NT2/D1 (cell line): ENCODE measurements around the gene EFCAB8.

ENCODE experiments used
- DNase-seq: peaks from one replicate; pipeline ENCODE4 v3.0.0-alpha.2; 2011; ENCODE audit warnings: low read depth, low spot score
- H3K27me3 ChIP-seq: 2 replicates; pipeline ENCODE4 v1.6.0; 2011; ENCODE audit warnings: mild to moderate bottlenecking; ENCODE audit not compliant: insufficient read length, insufficient read depth
- H3K36me3 ChIP-seq: 2 replicates; pipeline ENCODE4 v1.6.1; 2011; ENCODE audit warnings: mild to moderate bottlenecking, low read length, mixed read lengths; ENCODE audit not compliant: insufficient read depth, insufficient read length
- H3K4me1 ChIP-seq: 2 replicates; pipeline ENCODE4 v1.5.1; 2011; ENCODE audit not compliant: insufficient read depth, insufficient read length
- H3K4me3 ChIP-seq: 2 replicates; pipeline ENCODE4 v1.5.1; 2011; ENCODE audit warnings: low read depth; ENCODE audit not compliant: insufficient read length
- H3K9ac ChIP-seq: 2 replicates; pipeline ENCODE4 v1.6.0; 2011; ENCODE audit warnings: low read depth; ENCODE audit not compliant: insufficient read length
- H3K9me3 ChIP-seq: 2 replicates; pipeline ENCODE4 v1.5.1; 2011; ENCODE audit warnings: mild to moderate bottlenecking, low read length; ENCODE audit not compliant: insufficient read depth
- SUZ12 ChIP-seq: IDR thresholded peaks from 2 replicates; pipeline ENCODE4 v1.6.1; 2011; ENCODE audit not compliant: insufficient read length, insufficient read depth; ENCODE audit errors: extremely low read depth
- YY1 ChIP-seq: IDR thresholded peaks from 2 replicates; pipeline ENCODE4 v1.6.1; 2011; ENCODE audit not compliant: insufficient read length, insufficient read depth
- ZNF274 ChIP-seq: IDR thresholded peaks from 2 replicates; pipeline ENCODE4 v1.6.1; 2011; ENCODE audit warnings: mild to moderate bottlenecking, low read depth, low read length

EFCAB8 gene

DNA sequence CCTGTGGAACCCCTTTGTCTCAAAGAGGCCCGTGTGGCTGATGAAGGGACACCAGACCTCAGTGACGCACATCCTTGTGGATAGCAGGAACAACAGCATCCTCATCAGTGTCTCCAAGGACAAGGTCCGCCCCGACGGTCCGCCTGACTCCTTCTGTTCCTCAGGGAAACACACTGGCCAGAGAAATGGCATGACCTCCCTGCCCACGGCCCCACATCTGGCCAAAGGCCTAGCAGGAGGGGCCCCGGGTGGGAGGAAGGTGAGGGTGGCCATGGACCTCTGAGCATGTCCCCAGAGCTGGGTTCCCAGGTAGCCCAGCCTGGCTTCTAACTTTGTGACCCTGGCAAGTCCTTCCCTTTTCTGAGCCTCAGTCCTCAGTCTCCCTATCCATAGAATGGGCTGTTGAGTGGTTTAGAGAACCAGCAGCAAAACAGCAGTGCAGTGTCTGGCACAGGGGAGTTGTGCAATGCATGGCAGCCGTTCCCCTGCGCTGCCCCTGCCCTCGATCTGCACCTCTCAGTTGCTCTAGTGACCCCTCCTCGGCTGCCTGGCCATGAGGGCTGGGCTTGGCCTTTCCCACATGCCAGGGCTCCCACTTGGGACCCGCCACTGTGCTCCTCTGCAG is 48.3 kb downstream of the EFCAB8 start:
- no peak for DNase-seq
- TF ChIP-seq SUZ12 (no peak), ZNF274 (no peak), YY1 (no peak)
- no peaks in the 10 kb centered on the region for H3K27me3 ChIP-seq

DNA sequence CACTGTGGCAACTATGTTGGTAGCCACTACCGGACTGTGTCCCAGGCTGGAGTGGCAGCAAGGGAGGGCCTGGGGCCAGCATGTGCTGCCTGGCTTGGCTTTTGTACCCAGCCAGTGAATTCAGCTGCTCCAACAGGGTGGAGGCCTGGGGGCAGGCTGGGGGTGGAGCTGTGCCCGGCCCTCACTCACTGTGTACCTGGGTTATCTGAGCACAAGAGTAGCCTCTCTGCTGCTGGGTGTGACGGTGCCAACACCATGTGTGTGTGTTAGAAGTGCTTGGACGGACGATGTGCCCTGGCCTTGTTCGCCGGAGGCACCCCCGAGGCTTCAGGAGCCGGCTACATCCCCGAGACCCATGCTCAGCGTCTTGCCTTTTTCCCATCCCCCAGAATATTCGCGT is 49.2 kb downstream of the EFCAB8 start:
- DNase-seq, result no peak
- H3K36me3 ChIP-seq, result no peaks in the 10 kb centered on the region
- no peak overlapping the region for H3K4me3 ChIP-seq
- TF ChIP-seq SUZ12 (no peak), ZNF274 (no peak), YY1 (no peak)
- H3K9ac ChIP-seq, result no peak overlapping the region
- H3K27me3 ChIP-seq, result no peaks in the 10 kb centered on the region
- peaks cover 4% of the 10 kb centered on the region for H3K4me1 ChIP-seq
- H3K9me3 ChIP-seq, result no peaks in the 10 kb centered on the region

More for the DNA sequence above, 48.3 kb downstream of the EFCAB8 start:
- peaks cover 8% of the 10 kb centered on the region for H3K4me1 ChIP-seq
- H3K9me3 ChIP-seq, result no peaks in the 10 kb centered on the region
- no peak overlapping the region for H3K4me3 ChIP-seq
- no peak overlapping the region for H3K9ac ChIP-seq
- H3K36me3 ChIP-seq, result no peaks in the 10 kb centered on the region

- no peak overlapping the region for H3K4me3 ChIP-seq
- DNase-seq, result no peak
- no peaks in the 10 kb centered on the region for H3K36me3 ChIP-seq
- H3K9ac ChIP-seq, result no peak overlapping the region
- H3K27me3 ChIP-seq, result no peaks in the 10 kb centered on the region
- H3K9me3 ChIP-seq, result no peaks in the 10 kb centered on the region
- TF ChIP-seq ZNF274 (no peak), SUZ12 (no peak), YY1 (no peak)
- H3K4me1 ChIP-seq, result peaks cover 3% of the 10 kb centered on the region
Observed at GRCh38 chr20:32908334-32909292, 49.9 kb downstream of the EFCAB8 start.

DNA sequence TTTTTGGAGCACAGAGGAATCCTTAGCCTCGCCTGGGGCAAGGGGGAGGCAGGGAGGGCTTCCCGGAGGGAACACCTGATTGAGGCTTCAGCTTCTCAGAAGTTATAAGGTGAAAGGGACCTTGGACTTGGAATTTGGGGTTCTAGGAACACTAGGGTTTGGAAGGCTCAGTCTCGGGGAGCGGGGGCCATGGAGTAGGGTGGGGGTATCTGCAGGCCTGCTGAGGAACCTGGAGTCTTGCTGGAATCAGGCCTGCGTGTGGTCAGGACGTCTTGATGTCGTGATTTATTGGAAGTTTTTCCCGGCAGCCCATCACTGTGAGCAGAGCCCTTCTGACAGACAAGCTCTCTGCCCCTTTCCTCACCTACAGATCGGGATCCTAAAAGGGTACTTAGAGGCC is 50.7 kb downstream of the EFCAB8 start:
- no peak for TF ChIP-seq YY1
- no peak for TF ChIP-seq SUZ12
- TF ChIP-seq ZNF274, result no peak
- Histone ChIP-seq H3K9me3 (no peaks in the 10 kb centered on the region), H3K4me1 (peaks cover 3% of the 10 kb centered on the region), H3K27me3 (no peaks in the 10 kb centered on the region), H3K36me3 (no peaks in the 10 kb centered on the region), H3K4me3 (no peak overlapping the region), H3K9ac (no peak overlapping the region)
- no peak for DNase-seq

DNA sequence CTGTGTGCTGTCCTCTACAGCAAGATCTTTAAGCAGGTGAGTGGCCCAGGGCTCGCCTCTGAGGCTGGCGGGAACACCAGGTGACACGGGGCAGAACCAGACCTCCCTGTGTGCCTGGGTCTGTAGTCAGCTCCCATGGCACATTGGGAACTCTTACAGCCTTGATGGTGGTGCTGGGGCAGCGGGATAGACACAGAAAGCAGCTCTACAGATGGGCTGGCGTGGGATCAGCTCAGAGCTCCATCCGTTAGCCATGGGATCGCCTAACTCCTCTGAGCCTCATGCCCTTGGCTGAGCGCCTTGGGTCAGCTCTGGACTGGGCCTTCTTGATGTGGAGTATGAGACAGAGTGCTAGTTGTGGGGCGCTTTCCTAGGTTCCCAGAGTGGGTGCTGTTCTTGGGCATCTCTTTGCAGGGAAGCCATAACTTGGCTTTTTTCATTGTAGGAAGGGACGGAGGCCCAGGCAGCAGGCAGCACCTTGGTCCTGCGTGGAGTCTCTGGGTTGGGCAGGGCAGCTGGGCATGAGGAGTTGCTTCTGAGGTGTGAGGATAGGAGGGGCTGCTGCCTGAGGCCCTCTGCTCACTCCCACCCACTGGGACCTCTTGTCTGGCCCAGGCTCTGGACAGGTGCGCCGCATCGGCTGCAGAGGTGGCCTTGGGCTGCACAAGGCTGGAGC is 51.3 kb downstream of the EFCAB8 start:
- peaks cover 3% of the 10 kb centered on the region for H3K4me1 ChIP-seq

GRCh38 chr20:32911355-32911754 is 52.6 kb downstream of the EFCAB8 start:
- Histone ChIP-seq H3K36me3 (no peaks in the 10 kb centered on the region), H3K4me3 (no peak overlapping the region)
- no peak for DNase-seq

More for the DNA sequence above, 51.3 kb downstream of the EFCAB8 start:
- no peak overlapping the region for H3K9ac ChIP-seq
- TF ChIP-seq SUZ12, result no peak
- no peak for TF ChIP-seq YY1
- TF ChIP-seq ZNF274, result no peak
- H3K27me3 ChIP-seq, result no peaks in the 10 kb centered on the region
- no peak for DNase-seq
- no peaks in the 10 kb centered on the region for H3K9me3 ChIP-seq
- no peaks in the 10 kb centered on the region for H3K36me3 ChIP-seq
- no peak overlapping the region for H3K4me3 ChIP-seq

More at GRCh38 chr20:32911355-32911754, 52.6 kb downstream of the EFCAB8 start:
- Histone ChIP-seq H3K4me1 (peaks cover 3% of the 10 kb centered on the region), H3K9ac (no peak overlapping the region), H3K9me3 (no peaks in the 10 kb centered on the region), H3K27me3 (no peaks in the 10 kb centered on the region)
- TF ChIP-seq SUZ12, result no peak
- no peak for TF ChIP-seq ZNF274
- no peak for TF ChIP-seq YY1
